CD4-positive, alpha-beta T cell treated with Interleukin-6 at 100 ng/mL for 8 hours (primary cell): ENCODE results near the gene AXL.
A peak's percentile ranks its signal among the peaks of the same experiment; 100 is the strongest.
"Not testable (repeated sequence)": the region's sequence is repeated elsewhere in the genome, so short reads cannot be mapped to it uniquely, and the experiment has no call there.

ENCODE experiments used
- DNase-seq: peaks from one replicate; pipeline ENCODE4 v3.0.0-alpha.2; 2020; ENCODE audit warnings: mixed read lengths, low spot score

Gene AXL

DNA sequence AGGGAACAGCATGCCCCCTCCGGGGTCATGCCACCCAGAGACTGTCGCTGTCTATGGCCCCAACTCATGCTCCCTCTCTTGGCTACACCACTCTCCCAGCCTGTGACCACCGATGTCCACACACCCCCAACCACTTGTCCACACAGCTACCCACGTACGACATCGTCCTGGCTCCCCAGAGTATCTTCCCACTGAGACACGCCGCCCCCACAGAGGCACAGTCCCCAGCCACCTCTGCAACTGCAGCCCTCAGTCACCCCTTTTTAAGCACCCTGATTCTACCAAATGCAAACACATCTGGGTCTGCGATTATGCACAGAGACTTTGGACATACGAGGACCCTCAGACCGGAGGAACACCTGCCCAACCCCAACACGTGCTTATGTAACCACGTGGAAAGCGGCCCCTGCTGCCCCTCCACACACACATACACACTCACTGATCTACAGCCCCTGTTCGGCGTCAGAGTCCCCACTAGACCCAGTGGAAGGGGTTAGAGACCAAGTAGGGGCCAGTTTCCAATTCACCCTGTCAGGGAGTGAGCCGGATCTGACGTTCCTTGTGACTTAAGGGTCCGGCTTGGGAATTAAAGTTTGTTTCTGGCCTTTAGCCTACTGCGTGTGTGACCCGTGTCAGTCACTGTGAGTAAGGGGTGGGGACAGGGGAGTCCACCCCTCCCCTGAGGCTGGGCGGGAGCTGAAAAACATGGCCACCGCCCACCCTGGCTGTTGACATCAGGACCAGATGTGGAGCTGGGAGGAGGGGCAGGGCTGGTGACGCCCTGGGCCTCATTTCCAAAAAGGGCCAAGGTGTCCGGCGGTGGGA, 11.9 kb upstream of the AXL start:
- DNase-seq = no peak

DNA sequence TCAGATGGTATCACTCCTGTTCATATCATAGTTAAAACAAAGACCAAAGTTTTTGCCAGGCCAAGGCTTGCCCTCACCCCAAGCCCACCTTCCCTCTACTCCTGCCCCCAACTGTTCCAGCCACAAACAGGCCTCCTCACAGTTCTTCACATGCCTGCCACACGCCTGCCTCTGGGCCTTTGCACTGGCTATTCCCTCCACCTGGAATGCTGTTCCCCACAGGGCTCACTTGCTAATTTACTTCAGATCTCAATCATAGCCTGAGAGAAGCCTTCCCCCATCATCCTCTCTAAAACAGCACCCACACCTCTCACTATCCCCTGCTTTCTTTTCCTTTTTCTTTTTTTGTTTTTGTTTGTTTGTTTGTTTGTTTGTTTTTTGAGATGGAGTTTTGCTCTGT, 4.9 kb upstream of the AXL start:
- DNase-seq = no peak

DNA sequence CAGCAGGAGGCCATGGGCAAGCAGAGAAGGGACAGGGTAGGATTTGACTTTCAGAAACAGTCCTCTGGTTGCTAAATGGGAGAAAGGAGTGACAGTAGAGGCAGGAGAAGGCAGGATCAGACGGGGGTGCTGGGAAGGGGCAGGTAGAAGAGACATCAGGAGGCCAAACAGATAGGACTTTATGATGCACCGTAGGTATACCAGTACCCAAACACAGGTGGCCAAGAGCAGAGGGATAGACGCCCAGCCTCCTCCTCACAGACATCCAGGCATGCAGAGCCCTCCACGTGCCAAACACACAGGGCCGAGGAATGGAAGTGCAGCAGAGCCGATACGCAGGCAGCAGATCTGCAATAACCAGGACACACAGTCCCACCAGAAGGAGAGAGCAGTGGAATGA, 1.3 kb upstream of the AXL start:
- DNase-seq = no peak

DNA sequence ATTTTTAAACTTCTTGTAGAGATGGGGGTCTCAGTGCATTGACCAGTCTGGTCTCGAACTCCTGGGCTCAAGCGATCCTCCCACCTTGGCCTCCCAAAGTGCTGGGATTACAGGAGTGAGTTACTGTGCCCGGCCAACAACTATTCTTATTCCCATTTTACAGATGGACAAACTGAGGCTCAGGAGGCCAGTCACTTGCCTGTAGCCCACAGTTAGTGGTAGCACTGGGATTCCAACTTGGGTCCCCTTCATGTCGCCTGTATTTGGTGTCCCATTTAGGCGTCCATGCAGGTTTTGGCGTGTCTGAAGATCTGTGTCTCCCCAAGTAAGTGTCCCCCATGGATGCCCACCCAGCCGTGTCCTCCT, 791 bp upstream of the AXL start:
- DNase-seq = no peak

DNA sequence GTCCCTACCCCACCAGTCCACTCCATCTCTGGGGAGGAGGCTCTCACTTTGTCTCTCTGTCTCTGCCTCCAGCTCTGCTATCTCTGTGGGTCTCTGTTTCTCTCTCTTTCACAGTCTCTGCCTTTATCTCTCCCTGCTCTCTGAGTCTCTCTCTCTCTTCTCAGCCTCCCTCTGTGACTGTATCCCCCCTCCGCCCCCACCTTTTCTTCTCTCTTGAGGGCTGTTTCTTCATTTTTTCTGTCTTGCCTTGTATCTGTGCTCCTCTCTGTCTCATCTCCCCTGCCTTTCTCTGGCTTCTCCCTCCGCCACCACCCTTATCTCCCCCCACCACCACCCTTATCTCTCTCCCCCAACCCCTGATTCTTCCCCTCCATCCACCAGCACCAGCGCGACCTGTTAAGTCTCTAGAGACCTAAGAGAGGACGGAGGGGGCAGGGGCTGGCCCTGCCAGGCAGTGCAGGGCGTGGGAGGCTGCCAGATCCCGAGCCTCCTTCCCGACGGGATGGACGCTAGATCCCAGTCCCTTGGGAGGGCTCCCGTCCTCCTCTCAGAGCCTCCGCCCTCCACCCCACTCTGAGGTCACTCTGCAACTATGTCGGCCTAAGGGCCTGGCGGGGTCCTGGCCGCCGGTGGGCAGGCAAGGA, 1.0 kb downstream of the AXL start:
- DNase-seq = no peak

DNA sequence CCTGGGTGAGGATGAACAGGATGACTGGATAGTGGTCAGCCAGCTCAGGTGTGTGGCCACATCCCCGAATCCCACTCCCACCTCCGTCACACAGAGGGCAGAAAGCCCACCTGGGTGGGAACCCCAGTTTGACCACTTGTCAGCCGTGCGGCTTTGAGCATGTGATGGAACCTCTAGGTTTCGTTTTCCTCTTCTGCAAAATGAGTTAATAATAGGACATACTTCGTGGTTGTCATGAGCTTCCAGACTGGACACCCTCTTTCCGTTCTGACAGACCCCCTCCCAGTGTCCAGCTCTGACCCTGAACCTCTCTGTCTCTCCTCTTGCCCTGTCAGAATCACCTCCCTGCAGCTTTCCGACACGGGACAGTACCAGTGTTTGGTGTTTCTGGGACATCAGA, 1.8 kb downstream of the AXL start:
- no peak for DNase-seq

DNA sequence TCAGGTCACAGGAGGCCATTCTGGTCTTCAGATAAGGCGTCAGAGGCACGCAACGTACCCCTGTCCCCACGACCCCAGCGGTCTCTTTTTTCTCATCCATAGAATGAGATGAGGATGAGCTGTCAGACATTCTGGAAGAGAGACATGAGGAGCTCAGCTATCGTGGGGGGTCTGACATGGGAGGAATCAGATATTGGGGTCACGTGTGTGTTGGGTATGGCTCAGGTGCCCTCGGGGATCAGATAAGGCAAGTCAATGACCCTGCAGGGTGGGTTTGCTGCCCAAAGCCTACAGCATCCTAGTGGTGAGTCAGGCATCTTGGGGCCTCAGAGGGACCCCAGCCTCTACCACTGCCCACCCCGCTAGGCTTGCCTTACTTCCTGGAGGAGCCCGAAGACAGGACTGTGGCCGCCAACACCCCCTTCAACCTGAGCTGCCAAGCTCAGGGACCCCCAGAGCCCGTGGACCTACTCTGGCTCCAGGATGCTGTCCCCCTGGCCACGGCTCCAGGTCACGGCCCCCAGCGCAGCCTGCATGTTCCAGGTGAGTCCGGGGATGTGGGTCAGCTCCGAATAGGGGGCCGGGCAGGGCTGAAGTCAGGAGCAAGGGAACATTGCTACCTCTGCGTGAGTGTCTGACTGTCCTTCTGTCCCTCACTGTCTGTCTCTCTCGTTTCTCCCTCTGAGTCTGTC, 2.6 kb downstream of the AXL start:
- DNase-seq = no peak

DNA sequence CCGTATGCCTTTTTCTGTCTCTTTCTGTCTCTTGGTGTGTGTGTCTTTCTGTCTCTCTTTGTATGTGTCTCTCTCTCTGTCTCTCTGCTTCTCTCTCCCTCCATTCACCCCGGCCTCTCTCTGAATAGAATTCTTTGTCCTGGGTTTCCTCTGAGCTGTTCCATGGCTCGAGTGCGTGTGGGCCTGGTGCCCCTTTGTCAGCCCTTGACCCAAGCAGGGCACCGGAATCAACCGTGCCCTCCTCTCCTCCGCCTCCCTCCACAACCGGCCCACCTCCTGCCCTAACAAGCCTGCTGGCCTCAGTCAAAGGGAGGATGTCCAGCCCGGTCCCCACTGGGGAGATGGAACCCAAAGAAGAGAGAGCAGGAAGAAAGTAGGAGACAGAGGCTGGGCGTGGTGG, 3.2 kb downstream of the AXL start:
- DNase-seq = no peak

DNA sequence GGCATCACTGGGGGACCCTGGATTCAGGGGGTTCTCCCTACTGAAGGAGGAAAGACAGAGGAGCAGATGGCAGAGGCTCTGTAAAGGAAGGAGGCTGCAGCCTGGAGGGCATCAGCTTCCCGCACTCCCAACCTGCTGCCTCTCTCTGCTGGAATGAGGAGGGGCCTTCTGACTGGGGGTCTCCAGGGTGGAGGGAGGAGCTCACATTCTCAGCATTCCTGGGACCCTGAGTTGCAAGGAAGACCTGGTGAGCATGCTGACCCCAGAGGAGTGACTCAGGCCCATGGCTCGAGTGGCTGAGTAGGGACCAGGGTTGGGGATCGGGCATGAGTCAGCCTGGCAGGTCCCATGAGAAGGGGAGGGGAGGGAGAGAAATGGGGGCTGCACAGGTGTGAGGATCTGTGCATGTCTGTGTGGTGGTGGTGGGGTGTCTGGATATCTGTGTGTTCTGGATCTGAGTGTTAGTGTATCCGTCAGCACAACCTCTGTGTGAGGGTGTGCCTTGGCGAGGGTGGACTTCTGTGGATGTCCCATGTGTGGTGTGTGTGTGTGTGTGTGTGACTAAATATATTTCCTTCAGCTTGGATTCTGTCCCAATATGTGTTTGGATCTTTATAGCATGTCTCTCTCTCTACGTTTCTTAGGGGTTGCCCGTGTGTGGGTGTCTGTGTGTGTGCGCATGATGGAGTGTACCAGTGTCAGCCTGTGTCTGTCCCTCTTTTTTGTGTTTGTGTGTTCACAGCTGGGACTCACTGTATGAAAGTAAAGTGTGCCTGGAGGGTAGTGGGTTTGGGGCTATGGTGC, 4.6 kb downstream of the AXL start:
- DNase-seq = no peak

DNA sequence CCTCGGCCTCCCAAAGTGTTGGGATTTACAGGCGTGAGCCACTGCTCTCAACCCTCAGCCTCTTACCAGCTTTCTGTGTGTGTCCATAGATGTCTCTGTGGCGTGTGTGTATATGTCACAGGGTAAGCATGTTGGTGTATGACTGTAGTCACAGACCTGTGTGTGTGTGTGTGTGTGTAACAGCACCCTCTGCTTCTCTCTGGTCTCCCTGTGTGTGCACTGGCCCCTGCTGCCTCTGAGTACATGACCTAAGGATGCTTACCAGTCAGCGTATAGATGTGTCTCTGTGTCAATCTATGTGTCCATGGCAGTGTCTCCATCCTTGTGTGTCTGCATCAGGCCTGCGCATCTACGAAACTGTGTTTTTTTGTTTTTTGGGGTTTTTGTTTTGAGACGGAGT, 5.6 kb downstream of the AXL start:
- no peak for DNase-seq

DNA sequence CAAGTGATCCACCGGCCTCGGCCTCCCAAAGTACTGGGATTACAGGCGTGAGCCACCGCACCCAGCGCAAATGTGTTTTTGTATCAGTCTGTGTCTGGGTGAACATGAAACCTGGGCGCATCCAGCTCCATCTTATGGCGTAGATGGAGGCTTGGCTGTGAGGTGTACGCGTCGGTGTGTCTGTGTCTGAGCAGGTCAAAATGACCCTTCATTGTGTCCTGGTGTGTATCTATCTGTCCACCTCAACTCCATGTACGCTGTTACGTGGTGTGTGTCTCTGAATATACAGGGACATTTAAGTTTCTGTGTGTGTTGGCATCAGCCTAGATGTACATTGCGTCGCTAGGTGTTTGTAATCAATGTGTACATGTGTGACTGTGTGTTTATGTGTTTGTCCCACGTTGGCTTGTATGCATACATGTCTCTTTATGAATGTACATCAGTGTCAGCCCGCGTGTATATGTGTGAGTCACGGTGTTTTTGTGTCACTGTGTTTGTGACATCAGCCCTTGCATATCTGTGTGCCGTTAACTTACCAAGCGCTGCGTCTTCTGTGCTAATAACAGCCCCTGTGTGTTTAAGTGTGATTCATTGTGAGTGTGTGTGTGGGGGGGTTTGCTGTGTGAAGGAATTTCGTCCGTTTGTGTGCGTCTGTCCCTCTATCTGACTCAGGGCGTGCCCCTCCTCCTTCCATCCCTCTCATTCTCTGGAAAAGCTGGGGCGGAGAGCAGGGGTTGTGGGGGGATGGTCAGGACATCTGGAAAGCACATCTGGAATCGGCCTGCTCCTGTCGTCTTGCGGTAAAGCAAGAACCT, 6.4 kb downstream of the AXL start:
- DNase-seq = peak; percentile 6

DNA sequence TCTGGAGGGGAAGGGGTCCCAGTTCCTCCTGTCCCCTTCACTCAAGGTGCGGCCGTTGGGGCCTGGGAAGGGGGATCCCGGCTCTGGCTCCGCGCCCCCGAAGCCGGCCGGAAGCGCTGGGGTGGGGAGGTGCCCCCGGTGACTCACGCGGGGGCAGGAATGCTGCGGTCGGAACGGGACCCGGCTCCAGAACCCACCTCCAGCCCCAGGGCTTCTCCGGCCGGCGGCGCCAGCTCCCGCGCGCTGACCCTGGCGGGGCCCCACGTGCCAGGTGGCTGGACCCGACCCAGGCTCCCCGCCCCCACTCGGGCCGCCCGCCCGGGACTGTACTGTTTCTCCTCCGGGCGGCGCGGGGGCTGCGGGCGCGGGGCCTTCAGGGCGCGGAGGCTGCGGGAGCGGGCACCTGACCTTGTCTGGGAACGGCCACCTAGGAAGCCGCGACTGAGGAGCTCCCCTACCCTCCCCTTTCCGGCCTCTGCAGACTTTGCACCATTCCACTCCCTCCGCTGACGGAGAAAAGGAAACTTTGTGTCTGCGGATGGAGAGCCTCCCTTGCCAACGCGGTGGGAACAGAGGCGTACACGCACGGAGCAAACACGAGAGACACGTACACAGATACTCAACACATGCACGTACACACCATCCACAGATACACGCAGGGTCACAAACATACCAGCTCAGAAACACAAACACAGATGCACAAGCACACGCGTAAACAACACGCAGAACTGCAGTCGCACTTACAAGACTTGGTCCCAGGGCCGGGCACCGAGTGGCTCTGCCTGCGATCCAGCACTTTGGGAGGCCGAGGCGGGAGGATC, 7.2 kb downstream of the AXL start:
- DNase-seq = peak; percentile 20

DNA sequence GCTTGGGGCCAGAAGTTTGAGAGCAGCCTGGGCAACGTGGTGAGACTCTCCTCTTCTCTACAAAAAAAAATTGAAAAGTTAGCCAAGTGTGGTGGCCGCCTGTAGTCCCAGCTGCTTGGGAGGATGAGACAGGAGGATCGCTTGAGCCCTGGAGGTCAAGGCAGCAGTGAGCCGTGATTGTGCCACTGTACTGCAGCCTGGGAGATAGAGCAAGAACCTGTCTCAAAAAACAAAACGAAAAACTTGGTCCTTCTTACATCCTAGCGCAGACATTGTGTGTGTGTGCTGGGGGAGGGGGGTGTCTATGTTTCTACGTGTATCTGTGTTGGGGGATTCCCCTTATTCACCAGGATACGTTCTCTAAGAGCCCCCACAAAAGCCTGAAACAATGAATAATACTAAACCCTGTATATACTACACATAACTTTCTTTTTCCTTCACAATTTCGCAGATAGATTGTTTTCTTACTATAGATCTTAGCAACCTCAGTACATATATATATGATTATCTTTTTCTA, 7.9 kb downstream of the AXL start:
- no peak for DNase-seq

DNA sequence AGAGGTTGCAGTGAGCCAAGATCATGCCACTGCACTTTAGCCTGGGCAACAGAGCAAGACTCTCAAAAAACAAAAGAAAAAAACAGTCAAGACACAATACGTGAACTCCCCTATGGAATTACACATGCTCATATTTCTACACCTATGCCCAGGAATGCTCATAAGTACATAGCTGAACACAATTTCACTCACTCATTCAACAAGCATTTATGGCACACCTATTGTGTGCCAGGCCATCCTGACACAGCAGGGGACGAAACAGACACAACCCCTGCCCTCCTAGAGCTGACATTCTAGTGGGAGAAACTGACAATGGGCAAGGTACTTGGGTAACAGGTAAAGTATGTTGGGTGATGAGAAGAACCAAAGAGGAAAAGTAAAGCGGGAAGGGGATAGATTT, 9.5 kb downstream of the AXL start:
- DNase-seq = no peak

DNA sequence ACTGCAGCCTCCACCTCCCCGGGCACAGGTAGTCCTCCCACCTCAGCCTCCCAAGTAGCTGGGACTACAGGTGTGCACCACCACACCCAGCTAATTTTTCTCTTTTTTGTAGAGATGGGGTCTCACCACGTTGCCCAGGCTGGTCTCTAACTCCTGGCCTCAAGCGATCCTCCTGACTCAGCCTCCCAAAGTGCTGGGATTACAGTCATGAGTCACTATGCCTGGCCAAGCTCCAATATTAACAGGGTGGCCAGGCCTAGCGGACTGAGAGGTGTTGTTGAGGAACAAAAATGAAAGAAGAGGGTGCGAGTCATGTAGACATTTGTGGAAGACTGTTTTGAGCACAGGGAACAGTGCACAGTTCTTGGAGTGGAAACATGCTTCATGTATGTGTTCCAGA, 10.3 kb downstream of the AXL start:
- DNase-seq = not testable (repeated sequence)

DNA sequence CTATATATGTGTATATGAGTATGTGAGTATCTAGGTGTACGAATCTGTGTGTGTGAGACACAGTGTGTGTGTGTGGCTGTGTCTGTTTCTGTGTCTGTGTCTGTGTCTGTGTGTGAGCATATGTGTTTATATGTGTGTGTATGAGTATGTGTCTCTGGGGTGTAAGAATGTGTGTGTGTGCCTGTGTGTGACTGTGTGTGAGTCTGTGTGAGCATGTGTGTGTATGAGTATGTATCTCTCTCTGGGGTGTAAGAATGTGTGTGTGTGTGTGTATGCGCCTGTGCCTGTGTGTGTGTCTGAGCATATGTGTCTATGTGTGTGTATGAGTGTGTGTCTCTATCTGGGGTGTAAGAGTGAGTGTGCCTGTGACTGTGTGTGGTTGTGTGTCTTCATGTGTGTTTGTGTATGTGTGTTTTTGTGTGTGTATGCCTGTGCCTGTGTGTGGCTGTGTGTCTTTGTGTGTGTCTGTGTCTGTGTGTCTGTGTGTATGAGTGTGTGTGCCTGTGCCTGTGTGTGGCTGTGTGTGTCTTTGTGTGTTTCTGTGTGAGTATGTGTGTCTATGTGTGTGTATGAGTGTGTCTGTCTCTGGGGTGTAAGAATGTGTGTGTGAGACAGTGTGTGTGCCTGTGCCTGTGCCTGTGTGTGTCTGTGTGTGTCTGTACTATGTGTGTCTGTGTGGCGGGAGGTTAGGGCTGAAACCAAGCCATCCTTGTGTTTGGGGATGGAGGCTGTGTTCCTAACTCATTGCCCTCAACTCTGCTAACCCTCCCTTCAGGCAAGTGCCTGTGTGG, 11.2 kb downstream of the AXL start:
- no peak for DNase-seq

DNA sequence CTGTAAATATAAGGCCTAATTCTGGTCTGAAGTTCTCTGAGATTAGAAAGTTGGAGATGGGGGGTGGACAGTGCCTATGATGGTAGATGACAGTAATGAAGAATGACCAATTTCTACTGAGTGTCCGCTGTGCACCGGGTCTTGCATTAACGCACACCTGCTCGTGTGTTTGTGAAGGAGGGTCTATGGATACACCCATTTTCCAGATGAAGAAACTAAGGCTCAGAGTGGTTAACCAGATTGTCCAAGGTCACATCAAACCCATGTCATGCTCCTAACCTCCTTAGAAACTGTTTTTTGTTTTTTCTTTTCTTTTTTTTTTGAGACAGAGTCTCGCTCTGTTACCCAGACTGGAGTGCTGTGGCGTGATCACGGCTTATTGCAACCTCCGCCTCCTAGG, 13.7 kb downstream of the AXL start:
- DNase-seq = no peak

DNA sequence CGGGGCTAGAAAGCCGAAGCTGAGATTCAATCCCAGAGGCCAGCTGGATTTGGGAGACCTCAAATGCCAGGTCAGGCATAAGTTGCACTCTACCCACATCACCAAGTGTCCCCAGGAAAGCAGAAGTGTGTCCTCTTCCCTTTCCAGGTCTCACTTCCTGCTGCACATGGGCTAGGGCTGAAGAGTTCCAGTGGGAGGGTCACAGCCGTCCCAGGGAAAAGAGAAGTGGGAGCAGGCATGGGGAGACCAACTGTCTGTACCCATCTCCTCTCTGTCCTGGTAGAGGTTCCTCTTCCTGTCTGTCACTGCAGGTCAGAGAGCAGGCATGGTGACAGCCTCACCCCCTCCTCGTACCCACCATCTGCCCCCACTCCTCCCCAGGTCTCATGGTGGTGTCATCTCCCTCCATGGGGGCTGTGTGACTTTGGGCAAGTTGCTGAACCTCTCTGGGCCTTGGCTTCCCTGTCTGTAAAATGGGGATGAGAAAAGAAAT, 14.8 kb downstream of the AXL start:
- no peak for DNase-seq

DNA sequence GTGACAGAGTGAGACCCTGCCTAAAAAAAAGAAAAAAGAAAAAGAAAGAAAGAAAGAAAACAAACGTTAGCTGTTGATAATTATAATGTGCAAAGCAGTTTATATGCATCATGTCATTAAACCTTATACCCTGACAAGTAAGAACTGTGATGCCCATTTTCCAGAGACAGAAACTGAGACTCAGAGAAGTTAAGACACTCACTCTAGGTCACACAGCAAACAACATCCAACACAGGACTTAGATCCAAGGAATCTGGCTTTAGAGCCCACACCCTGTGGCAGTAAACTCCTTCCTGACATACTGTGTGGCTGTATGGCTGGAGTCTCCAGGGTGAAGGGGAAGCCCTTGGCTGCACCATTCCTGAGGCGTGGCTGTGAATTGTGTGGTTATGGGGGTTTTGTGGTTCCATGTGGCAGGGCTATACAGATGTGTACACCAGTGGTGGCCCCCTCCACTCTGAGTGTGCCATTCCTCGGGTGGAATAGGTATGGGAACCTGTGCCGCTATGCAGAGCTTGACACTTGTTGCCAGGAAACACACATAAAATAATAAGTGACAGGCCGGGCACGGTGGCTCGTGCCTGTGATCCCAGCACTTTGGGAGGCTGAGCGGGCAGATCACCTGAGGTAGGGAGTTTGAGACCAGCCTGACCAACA, 15.6 kb downstream of the AXL start:
- no peak for DNase-seq
